OCI-LY7 (cell line): ENCODE measurements around the gene GCNT2.

ENCODE experiments used
- EZH2phosphoT487 ChIP-seq: fragments of 200-600 bp; sonication (generic); IDR thresholded peaks from 2 replicates; pipeline ENCODE4 v1.6.1; 2018; ENCODE audit warnings: low read depth, borderline replicate concordance, mild to moderate bottlenecking, mixed run types, antibody characterized with exemption, low read length, moderate library complexity, mixed read lengths
- TF ChIP-seq, protein P1 (sequence below): fragments of 200-600 bp; sonication (generic); conservative IDR thresholded peaks from 2 replicates; pipeline ENCODE4 v1.5.1; 2014; ENCODE audit warnings: mild to moderate bottlenecking, antibody characterized with exemption, low read length, moderate library complexity, mixed read lengths

DNA sequence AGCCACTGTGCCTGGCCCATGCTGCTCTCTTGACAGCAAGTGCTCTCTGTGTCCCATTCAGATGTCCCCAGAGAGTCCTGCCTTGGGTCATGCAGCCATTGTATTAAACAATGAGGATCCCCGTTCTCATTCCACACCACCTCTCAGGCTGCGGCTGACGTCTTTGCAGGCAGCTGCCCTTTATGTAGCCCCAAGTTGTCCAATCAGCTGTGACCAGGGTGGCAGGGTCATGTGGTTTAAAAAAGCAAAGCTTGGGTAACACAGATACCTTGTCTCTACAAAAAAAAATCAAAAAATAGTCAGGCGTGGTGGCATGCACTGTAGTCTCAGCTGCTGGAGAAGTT is 13.2 kb downstream of the GCNT2 start:
- TF ChIP-seq, protein P1, sequence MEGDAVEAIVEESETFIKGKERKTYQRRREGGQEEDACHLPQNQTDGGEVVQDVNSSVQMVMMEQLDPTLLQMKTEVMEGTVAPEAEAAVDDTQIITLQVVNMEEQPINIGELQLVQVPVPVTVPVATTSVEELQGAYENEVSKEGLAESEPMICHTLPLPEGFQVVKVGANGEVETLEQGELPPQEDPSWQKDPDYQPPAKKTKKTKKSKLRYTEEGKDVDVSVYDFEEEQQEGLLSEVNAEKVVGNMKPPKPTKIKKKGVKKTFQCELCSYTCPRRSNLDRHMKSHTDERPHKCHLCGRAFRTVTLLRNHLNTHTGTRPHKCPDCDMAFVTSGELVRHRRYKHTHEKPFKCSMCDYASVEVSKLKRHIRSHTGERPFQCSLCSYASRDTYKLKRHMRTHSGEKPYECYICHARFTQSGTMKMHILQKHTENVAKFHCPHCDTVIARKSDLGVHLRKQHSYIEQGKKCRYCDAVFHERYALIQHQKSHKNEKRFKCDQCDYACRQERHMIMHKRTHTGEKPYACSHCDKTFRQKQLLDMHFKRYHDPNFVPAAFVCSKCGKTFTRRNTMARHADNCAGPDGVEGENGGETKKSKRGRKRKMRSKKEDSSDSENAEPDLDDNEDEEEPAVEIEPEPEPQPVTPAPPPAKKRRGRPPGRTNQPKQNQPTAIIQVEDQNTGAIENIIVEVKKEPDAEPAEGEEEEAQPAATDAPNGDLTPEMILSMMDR: no peak
- TF ChIP-seq EZH2phosphoT487: no peak
